BLaER1 treated with 17β-estradiol and CSF1 and Interleukin-3, amounts not matched to agents 10 nM and 100 nM (cell line): Measurements from ENCODE around the gene MESD.

Experiments used
- H3K27ac ChIP-seq, 11 experiments: shearing (Covaris generic); formaldehyde crosslinking; 2 replicates each; pipeline ENCODE4 v1.8.1; 2022
- H3K27me3 ChIP-seq, 11 experiments: shearing (Covaris generic); formaldehyde crosslinking; 2 replicates each; pipeline ENCODE4 v1.8.1; 2022
- H3K36me3 ChIP-seq, 11 experiments: shearing (Covaris generic); formaldehyde crosslinking; 2 replicates each; pipeline ENCODE4 v1.8.1; 2022
- H3K4me1 ChIP-seq, 10 experiments: shearing (Covaris generic); formaldehyde crosslinking; 2 replicates each; pipeline ENCODE4 v1.8.1; 2022
- H3K4me2 ChIP-seq, 11 experiments: shearing (Covaris generic); formaldehyde crosslinking; 2 replicates each; pipeline ENCODE4 v1.8.1; 2022
- H3K4me3 ChIP-seq, 10 experiments: shearing (Covaris generic); formaldehyde crosslinking; 2 replicates each; pipeline ENCODE4 v1.8.1; 2022
- H3K9ac ChIP-seq, 11 experiments: shearing (Covaris generic); formaldehyde crosslinking; 2 replicates each; pipeline ENCODE4 v1.8.1; 2022
- H3K9me3 ChIP-seq, 11 experiments: shearing (Covaris generic); formaldehyde crosslinking; replicated peaks in 1 of 11; 2 replicates each; pipeline ENCODE4 v1.8.1; 2022
- H4K20me1 ChIP-seq, 11 experiments: shearing (Covaris generic); formaldehyde crosslinking; 2 replicates each; pipeline ENCODE4 v1.8.1; 2022
- Cebpa-rat ChIP-seq, 11 experiments: shearing (Covaris generic); IDR thresholded peaks; 2 replicates each; pipeline ENCODE4 v1.8.1; 2022

Gene MESD

DNA sequence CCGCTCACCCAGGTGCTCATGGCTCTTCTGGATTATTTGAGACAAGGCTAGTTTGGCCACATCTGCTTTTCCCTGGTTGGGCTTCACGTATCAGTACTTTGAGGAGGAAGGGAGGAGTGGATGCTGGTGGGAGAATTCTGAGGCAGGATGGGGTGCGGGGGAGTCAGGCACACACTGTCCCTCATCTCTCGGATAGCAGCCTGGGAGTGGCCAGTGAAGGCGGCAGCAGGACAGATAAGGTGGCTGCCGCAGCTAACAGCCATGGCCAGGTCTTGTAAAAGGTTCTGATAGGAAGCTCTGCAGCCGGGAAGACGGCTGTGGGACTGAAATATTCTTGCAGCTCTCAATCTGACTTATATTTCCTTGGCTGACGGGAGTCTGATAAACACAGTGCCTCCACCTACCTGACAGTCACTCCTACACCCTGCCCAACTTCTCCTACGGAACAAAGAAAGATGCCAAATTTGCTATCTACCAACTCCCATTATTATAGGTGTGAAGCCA lies 87.3 kb downstream of the MESD start:
- no peaks in the 10 kb centered on the region; a peak in 1 of 22 replicates for H3K36me3 ChIP-seq

DNA sequence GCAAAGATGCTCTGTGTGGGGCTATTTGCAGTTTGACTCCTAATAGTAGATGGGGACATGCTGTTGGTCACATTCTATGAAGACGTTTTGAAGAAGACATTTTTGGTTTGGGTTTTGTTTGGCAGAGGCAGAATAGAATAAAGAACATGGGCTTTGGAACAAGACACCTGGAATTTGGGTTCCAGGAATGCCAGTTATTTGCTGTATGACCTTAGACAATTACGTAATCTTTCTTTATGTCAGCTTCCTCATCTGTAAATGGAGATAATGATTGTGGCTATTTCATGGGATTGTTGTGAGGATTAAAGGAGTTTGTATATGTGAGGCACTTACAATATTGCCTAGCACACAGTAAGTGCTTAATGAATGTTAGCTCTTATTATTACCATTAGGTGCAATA lies 91.6 kb downstream of the MESD start:
- H3K9ac ChIP-seq: no peak overlapping the region
- TF ChIP-seq Cebpa-rat (IDR thresholded peaks at IDR 0.05): peak in 2 of 11 experiments; percentile 20 to 41; a peak in 2 of 22 replicates
- H3K4me1 ChIP-seq: 0 out of 20 replicates have a peak, but pooled peaks cover 0 to 4% (median 0%) of the 10 kb centered on the region in 10 experiments
- no peaks in the 10 kb centered on the region for H3K27me3 ChIP-seq
- no peaks in the 10 kb centered on the region for H4K20me1 ChIP-seq
- H3K4me3 ChIP-seq: no peak overlapping the region
- no peak overlapping the region for H3K4me2 ChIP-seq
- H3K27ac ChIP-seq: no peak overlapping the region
- H3K36me3 ChIP-seq: peaks cover 0 to 3% (median 0%) of the 10 kb centered on the region in 11 experiments; a peak in 2 of 22 replicates
- H3K9me3 ChIP-seq: peaks cover 7 to 18% (median 10%) of the 10 kb centered on the region in 11 experiments; a peak in 21 of 22 replicates

More for the DNA sequence above, 87.3 kb downstream of the MESD start:
- H3K4me3 ChIP-seq: no peak overlapping the region
- H3K4me2 ChIP-seq: no peak overlapping the region
- no peak for TF ChIP-seq Cebpa-rat (IDR thresholded peaks at IDR 0.05)
- 0 out of 20 replicates have a peak, but pooled peaks cover 0 to 4% (median 0%) of the 10 kb centered on the region in 10 experiments for H3K4me1 ChIP-seq
- no peak overlapping the region for H3K27ac ChIP-seq
- no peaks in the 10 kb centered on the region for H3K27me3 ChIP-seq
- H4K20me1 ChIP-seq: no peaks in the 10 kb centered on the region
- H3K9me3 ChIP-seq: no peaks in the 10 kb centered on the region
- no peak overlapping the region for H3K9ac ChIP-seq
